ENCODE measurements around the gene WDR5B.
A peak's percentile ranks its signal among the peaks of the same experiment; 100 is the strongest.

The WDR5B gene

DNA sequence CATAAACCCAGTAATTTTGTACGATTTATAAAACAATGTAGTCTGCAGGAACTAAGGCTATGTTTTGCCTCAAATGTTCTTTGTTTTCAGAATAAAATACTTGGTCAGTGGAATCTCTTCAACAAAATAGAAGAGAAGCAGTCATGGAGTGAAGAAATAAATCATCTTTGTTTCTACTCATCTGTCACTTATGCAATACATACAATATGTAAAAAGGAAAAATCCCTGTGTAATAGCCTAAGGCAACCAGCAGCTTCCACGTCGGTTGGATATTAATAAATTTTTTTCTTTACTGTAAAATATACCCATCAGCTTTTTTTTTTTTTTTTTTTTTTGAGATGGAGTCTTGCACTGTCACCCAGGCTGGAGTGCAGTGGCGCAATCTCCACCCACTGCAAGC lies 5.2 kb upstream of the WDR5B start:
- no peak overlapping the region for H3K27ac ChIP-seq
- TF ChIP-seq, protein P1, sequence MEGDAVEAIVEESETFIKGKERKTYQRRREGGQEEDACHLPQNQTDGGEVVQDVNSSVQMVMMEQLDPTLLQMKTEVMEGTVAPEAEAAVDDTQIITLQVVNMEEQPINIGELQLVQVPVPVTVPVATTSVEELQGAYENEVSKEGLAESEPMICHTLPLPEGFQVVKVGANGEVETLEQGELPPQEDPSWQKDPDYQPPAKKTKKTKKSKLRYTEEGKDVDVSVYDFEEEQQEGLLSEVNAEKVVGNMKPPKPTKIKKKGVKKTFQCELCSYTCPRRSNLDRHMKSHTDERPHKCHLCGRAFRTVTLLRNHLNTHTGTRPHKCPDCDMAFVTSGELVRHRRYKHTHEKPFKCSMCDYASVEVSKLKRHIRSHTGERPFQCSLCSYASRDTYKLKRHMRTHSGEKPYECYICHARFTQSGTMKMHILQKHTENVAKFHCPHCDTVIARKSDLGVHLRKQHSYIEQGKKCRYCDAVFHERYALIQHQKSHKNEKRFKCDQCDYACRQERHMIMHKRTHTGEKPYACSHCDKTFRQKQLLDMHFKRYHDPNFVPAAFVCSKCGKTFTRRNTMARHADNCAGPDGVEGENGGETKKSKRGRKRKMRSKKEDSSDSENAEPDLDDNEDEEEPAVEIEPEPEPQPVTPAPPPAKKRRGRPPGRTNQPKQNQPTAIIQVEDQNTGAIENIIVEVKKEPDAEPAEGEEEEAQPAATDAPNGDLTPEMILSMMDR (IDR thresholded peaks at IDR 0.05), result no peak

- peak overlapping the region; percentile 90 for H3K27ac ChIP-seq
- no peak for TF ChIP-seq ZFX (IDR thresholded peaks at IDR 0.05; ENCODE audit: borderline replicate concordance)
- TF ChIP-seq, protein P1 (IDR thresholded peaks at IDR 0.05), result no peak
Observed at GRCh38 chr3:122416966-122417365, 1.1 kb upstream of the WDR5B start.

- H3K27ac ChIP-seq, result peak overlapping the region; percentile 90
- TF ChIP-seq ZFX (IDR thresholded peaks at IDR 0.05; ENCODE audit: borderline replicate concordance), result no peak
- TF ChIP-seq, protein P1 (IDR thresholded peaks at IDR 0.05), result no peak
Observed at GRCh38 chr3:122415104-122415744, 638 bp downstream of the WDR5B start.

GRCh38 chr3:122414391-122414790 lies 1.5 kb downstream of the WDR5B start:
- peak overlapping the region; percentile 90; the same call in 1 of the 2 replicates for H3K27ac ChIP-seq
- TF ChIP-seq, protein P1 (IDR thresholded peaks at IDR 0.05), result no peak
- no peak for TF ChIP-seq ZFX (IDR thresholded peaks at IDR 0.05; ENCODE audit: borderline replicate concordance)

DNA sequence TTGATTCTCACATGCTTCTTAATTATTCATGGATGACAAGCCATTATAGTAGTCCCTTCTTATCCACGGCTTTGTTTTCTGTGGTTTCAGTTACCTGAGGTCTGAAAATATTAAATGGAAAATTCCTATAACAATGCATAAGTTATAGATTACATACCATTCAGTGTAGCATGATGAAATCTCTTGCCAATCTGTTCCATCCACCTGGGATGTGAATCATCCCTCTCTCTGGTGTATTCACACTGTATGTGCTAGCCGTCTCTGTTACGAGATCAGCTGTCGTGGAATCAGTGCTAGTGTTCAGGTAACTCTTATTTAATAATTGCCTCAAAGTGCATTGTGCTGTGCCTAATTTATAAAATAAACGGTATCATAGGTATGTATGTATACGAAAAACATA lies 5.2 kb downstream of the WDR5B start:
- no peak overlapping the region for H3K27ac ChIP-seq
- no peak for TF ChIP-seq ZFX (IDR thresholded peaks at IDR 0.05; ENCODE audit: borderline replicate concordance)
- TF ChIP-seq, protein P1 (IDR thresholded peaks at IDR 0.05), result no peak

DNA sequence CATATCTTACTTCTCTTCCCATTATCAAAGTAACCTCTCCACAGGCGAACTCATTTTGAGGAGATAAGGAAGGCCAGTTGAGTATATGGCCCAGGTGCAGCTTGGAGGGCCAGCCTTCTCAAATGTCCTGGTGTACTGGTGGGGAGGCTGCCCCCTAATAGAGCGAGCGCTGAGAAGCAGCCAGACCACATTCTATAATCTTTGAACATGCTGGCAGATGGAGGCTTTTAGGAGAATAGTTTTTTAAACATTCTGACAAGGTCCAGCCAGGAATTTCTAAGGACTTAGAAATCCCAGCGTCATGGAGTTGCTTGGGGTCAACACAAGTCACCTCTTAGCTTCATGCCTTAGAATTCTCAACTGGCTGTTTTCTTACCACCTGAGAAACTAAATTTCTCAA lies 5.8 kb downstream of the WDR5B start:
- no peak for TF ChIP-seq ZFX (IDR thresholded peaks at IDR 0.05; ENCODE audit: borderline replicate concordance)
- TF ChIP-seq, protein P1 (IDR thresholded peaks at IDR 0.05), result no peak
- no peak overlapping the region for H3K27ac ChIP-seq

GRCh38 chr3:122409446-122409845 lies 6.4 kb downstream of the WDR5B start:
- TF ChIP-seq, protein P1 (IDR thresholded peaks at IDR 0.05), result no peak
- no peak overlapping the region for H3K27ac ChIP-seq
